GM21381 (cell line): Measurements from ENCODE around the gene DIO3.

ENCODE experiments used
- ATAC-seq: cut with Tn5 transposase; IDR thresholded peaks from one replicate; pipeline ENCODE4 v1.9.1; 2021; ENCODE audit warnings: mild to moderate bottlenecking, moderate library complexity; ENCODE audit not compliant: unreplicated experiment

The DIO3 gene

GRCh38 chr14:101595349-101595748 is 34.1 kb downstream of the DIO3 start:
- ATAC-seq, result no peak

GRCh38 chr14:101595887-101596721 is 34.8 kb downstream of the DIO3 start:
- no peak for ATAC-seq

DNA sequence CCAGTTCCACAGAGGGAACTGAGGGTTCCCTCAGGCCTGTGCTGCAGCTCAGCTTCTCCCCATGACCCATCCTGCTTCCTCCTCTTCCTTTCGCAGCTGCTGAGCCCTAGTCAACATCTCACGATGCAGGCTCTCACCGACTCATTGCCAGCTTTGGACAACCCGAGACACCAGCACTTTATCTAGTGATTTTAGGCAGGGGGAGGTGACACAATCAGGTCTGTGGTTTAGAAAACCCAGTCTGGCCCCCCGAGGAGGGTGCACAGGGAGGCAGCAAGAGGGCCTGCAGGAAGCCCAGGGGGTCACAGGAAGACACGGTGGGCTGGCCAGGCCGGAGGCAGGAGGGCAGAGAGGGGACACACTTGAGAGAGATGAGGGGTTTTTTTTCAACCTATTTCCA is 35.4 kb downstream of the DIO3 start:
- ATAC-seq, result no peak

- no peak for ATAC-seq
Observed at GRCh38 chr14:101598159-101598558, 36.9 kb downstream of the DIO3 start.

- ATAC-seq, result no peak
Observed at GRCh38 chr14:101598571-101599233, 37.4 kb downstream of the DIO3 start.

GRCh38 chr14:101599234-101599885 is 38.1 kb downstream of the DIO3 start:
- no peak for ATAC-seq

- ATAC-seq, result no peak
Observed at GRCh38 chr14:101600336-101600890, 39.1 kb downstream of the DIO3 start.

DNA sequence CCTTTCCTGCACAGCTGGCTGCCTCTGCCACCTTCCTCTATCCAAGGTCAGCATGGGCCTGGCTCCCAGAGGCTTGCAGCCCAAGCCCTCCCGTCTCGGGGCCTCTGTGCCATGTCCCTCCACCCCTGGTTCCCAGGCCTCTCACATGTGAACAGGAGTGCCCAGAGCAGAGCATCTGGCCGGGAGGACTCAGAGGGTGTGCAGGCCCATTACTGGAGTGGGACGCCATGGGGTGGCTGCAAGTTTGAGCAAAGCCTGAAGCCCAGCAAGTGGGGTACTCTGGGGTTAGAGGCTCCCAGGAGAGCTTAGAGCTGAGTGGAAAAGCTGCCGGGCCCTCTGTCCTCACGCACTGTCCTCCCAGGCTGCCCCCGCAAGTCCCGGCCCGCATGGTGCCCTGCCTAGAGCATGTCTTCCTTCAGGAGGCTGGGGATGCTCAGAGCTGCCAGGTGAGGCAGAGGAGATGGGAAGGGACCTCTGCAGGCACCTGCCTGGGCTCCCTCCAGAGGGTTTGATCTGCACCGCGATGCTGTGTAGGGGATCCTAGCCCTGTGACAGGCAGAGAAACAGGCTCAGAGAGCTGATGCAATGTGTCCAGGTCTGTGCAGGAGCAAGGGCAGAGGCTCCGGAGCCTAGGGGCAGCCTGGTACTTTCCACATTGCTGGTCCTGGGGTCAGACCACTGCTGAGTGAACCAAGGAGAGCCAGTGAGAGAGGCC is 39.8 kb downstream of the DIO3 start:
- no peak for ATAC-seq

GRCh38 chr14:101601606-101602465 is 40.5 kb downstream of the DIO3 start:
- ATAC-seq, result no peak

DNA sequence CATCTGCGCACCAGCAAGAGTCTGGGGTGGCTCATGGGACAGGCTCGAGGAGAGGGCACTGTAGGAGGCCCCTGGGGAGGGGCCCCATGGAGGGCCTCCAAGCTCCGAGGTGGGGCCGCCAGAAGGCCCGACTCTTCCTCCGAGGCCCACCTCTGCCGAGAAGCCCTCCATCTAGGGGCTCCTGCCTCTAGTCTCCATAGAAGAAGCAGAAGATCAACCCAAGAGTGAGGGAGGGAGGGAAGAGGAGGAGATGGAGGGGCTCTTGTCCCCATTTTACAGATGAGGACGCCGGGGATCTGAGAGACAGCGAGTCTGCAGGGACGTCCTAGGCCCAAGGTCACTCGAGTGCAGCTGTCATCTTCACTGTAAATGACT is 41.2 kb downstream of the DIO3 start:
- no peak for ATAC-seq

DNA sequence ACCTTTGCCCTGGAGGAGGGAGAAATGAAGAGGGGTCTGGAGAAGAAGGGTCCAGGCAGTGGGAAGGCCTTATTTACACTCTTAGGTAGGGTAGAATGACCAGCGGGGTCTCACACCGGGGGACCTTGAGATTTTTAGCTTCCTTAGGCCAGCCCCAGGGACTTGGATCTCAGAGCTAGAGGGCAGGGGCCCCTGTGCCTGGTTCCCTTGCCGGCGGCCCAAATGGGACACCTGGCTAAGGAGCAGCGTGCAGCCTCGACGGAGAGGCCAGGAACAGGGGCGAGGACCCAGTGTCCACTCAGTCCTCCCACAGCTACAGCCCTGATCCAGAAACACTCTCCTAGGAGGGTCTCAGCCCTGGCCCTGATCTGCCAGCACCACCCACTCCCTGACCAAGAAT is 41.8 kb downstream of the DIO3 start:
- ATAC-seq, result no peak

DNA sequence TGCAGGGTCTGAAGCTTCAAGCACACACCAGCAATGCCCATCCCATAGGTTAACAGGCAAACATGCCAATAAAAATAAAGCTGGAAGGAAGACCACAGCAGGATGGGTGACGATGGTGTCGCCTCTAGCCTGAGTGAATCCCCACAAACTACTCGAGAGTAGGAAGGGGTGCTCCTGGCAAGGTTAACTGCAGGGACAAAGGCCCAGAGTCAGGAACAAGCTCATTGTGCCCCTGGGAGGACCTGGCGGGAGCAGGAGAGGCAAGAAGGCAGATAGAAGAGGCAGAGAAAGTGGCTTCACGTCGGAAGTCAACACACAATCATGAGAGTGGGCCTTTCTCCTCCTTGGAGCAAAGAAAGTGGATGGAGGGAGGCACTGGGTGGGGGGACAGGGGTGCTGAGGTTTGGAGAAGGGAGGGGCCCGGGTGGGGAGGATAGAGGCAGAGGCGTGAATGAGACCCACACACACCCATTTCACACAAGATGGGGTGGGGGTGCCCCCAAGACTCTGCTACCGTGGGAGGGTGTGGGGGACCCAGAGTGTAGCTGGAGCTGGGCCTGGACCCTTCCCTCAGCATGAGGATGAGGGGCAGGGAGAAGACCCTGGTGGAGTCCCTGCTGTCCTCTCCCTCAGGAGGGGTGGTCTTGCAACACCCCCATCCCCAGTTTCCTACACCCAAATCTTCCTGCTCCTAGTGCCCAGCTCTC is 43.1 kb downstream of the DIO3 start:
- ATAC-seq, result no peak

GRCh38 chr14:101604935-101605780 is 43.9 kb downstream of the DIO3 start:
- no peak for ATAC-seq

GRCh38 chr14:101605836-101606235 is 44.5 kb downstream of the DIO3 start:
- ATAC-seq, result no peak
